ENCODE results near the gene SCG5.

Gene SCG5

GRCh38 chr15:32694222-32694983 is 52.9 kb downstream of the SCG5 start:
- TF ChIP-seq POLR2AphosphoS5 (IDR thresholded peaks at IDR 0.05; ENCODE audit: low read depth, low read length) (no peak), REST (IDR thresholded peaks at IDR 0.05; ENCODE audit: insufficient read depth in 1 of 2, low read depth in 2 of 2, low read length in 2 of 2) (no peak), SIN3A (IDR thresholded peaks at IDR 0.05; ENCODE audit: borderline replicate concordance, insufficient read depth, low read length) (no peak), TAF1 (IDR thresholded peaks at IDR 0.05; ENCODE audit: borderline replicate concordance, insufficient read depth, low read length) (no peak), FOXP2 (optimal IDR thresholded peaks at IDR 0.05; ENCODE audit: borderline replicate concordance, extremely low read depth, extremely low read length, insufficient read depth) (no peak)

- no peak for TF ChIP-seq REST (IDR thresholded peaks at IDR 0.05; ENCODE audit: insufficient read depth in 1 of 2, low read depth in 2 of 2, low read length in 2 of 2)
- no peak for TF ChIP-seq SIN3A (IDR thresholded peaks at IDR 0.05; ENCODE audit: borderline replicate concordance, insufficient read depth, low read length)
- TF ChIP-seq TAF1 (IDR thresholded peaks at IDR 0.05; ENCODE audit: borderline replicate concordance, insufficient read depth, low read length): no peak
- TF ChIP-seq POLR2AphosphoS5 (IDR thresholded peaks at IDR 0.05; ENCODE audit: low read depth, low read length): no peak
- no peak for TF ChIP-seq FOXP2 (optimal IDR thresholded peaks at IDR 0.05; ENCODE audit: borderline replicate concordance, extremely low read depth, extremely low read length, insufficient read depth)
Measured at GRCh38 chr15:32698773-32699390, 57.4 kb downstream of the SCG5 start.

- no peak for TF ChIP-seq FOXP2 (optimal IDR thresholded peaks at IDR 0.05; ENCODE audit: borderline replicate concordance, extremely low read depth, extremely low read length, insufficient read depth)
- no peak for TF ChIP-seq POLR2AphosphoS5 (IDR thresholded peaks at IDR 0.05; ENCODE audit: low read depth, low read length)
- no peak for TF ChIP-seq SIN3A (IDR thresholded peaks at IDR 0.05; ENCODE audit: borderline replicate concordance, insufficient read depth, low read length)
- TF ChIP-seq TAF1 (IDR thresholded peaks at IDR 0.05; ENCODE audit: borderline replicate concordance, insufficient read depth, low read length): no peak
- no peak for TF ChIP-seq REST (IDR thresholded peaks at IDR 0.05; ENCODE audit: insufficient read depth in 1 of 2, low read depth in 2 of 2, low read length in 2 of 2)
Measured at GRCh38 chr15:32700501-32701150, 59.1 kb downstream of the SCG5 start.

- TF ChIP-seq REST (IDR thresholded peaks at IDR 0.05; ENCODE audit: insufficient read depth in 1 of 2, low read depth in 2 of 2, low read length in 2 of 2): no peak
- no peak for TF ChIP-seq SIN3A (IDR thresholded peaks at IDR 0.05; ENCODE audit: borderline replicate concordance, insufficient read depth, low read length)
- no peak for TF ChIP-seq FOXP2 (optimal IDR thresholded peaks at IDR 0.05; ENCODE audit: borderline replicate concordance, extremely low read depth, extremely low read length, insufficient read depth)
- TF ChIP-seq TAF1 (IDR thresholded peaks at IDR 0.05; ENCODE audit: borderline replicate concordance, insufficient read depth, low read length): no peak
- no peak for TF ChIP-seq POLR2AphosphoS5 (IDR thresholded peaks at IDR 0.05; ENCODE audit: low read depth, low read length)
Measured at GRCh38 chr15:32701863-32702262, 60.4 kb downstream of the SCG5 start.
